Measurements from ENCODE around the gene ZBTB22.

ZBTB22 gene

DNA sequence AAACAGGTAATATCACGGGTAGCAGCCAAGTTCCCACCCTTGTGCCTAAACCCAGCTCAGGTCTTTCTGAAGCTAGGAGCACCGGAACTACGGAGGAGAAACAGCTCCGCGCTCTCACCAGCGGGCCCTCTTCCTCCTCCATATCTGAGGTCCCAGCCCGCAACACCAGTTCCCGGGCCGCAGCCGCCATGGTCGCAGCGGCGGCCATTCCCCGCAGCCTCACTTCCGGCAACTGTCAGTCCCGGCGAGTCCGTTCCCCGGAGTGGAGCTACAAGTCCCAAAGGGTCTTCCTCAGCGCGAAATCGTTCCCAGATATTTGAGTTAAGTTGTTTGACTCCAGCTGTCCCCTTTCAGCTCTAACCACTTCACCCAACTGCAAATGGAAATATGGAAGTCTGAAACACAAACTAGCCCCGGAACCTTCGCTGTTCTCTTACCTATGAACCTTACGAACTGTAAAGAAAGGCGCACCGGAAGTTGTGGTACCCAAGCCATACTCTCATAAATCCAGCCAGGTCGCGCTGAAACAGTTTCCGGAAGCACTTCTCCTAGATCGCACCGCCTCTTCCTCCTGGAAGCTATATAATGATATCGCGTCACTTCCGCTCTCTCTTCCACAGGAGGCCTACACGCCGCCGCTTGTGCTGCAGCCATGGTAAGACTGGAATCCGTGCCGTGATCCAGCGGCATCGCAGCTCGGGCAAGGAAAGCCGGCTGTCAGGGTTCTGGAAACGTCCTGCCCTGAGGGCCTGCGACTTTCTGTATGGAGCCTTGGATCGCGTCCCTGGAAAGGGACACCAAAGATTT is 45.9 kb downstream of the ZBTB22 start, which contains the start of the genes RPS18 and VPS52:
Gene RPS18, plus strand, starts transcription at position 608 of the 807 bp plus-strand sequence. Its CDS starts 45 bp downstream, at position 653.
Gene VPS52, minus strand, starts transcription at position 409 of the 807 bp plus-strand sequence. Its CDS starts 201 bp downstream, at position 208.
- Histone ChIP-seq H3K27ac (ENCODE audit: low read length) (peak within 1 kb of the TSS; percentile 97), H2AFZ (ENCODE audit: low read depth, low read length) (peak within 1 kb of the TSS; percentile 82), H4K20me1 (ENCODE audit: insufficient read depth, low read length) (peaks cover 36% of the 10 kb centered on the region), H3K4me1 (ENCODE audit: insufficient read depth, low read length) (peaks cover 67% of the 10 kb centered on the region), H3K4me3 (ENCODE audit: low read depth in 1 of 2, low read length in 2 of 2) (peak within 1 kb of the TSS; percentile 53 to 61), H3K79me2 (ENCODE audit: insufficient read depth, low read length) (peaks cover 75% of the 10 kb centered on the region), H3K36me3 (ENCODE audit: insufficient read depth, low read length) (peaks cover 82% of the 10 kb centered on the region), H3K27me3 (ENCODE audit: insufficient read depth, low read length, poor library complexity) (no peaks in the 10 kb centered on the region), H3K4me2 (ENCODE audit: insufficient read depth, low read length) (peak within 1 kb of the TSS; percentile 79), H3K9me3 (ENCODE audit: insufficient read depth, low read length, severe bottlenecking) (no peaks in the 10 kb centered on the region), H3K9ac (ENCODE audit: low read depth, low read length) (peak within 1 kb of the TSS; percentile 85)
- peak; percentile 88 for ATAC-seq (ENCODE audit: insufficient read depth, low read depth)
- TF ChIP-seq CTCF (IDR thresholded peaks at IDR 0.05; ENCODE audit: borderline replicate concordance, extremely low read depth, low read length, poor library complexity, severe bottlenecking) (no peak), EZH2 (IDR thresholded peaks at IDR 0.05; ENCODE audit: borderline replicate concordance, low read depth, low read length, severe bottlenecking) (no peak)
- DNase-seq = peak; percentile 96

GRCh38 chr6:33271117-33271467 is 46.5 kb downstream of the ZBTB22 start:
- no peaks in the 10 kb centered on the region for H3K27me3 ChIP-seq (ENCODE audit: insufficient read depth, low read length, poor library complexity)
- peaks cover 35% of the 10 kb centered on the region for H4K20me1 ChIP-seq (ENCODE audit: insufficient read depth, low read length)
- TF ChIP-seq EZH2 (IDR thresholded peaks at IDR 0.05; ENCODE audit: borderline replicate concordance, low read depth, low read length, severe bottlenecking) (no peak), CTCF (IDR thresholded peaks at IDR 0.05; ENCODE audit: borderline replicate concordance, extremely low read depth, low read length, poor library complexity, severe bottlenecking) (peak; percentile 13)
- H3K27ac ChIP-seq (ENCODE audit: low read length) = peak overlapping the region; percentile 97
- peak; percentile 11; the same call in 1 of the 3 replicates for ATAC-seq (ENCODE audit: insufficient read depth, low read depth)
- H3K36me3 ChIP-seq (ENCODE audit: insufficient read depth, low read length) = peaks cover 82% of the 10 kb centered on the region
- H3K9ac ChIP-seq (ENCODE audit: low read depth, low read length) = peak overlapping the region; percentile 85
- H3K4me2 ChIP-seq (ENCODE audit: insufficient read depth, low read length) = peak overlapping the region; percentile 79
- DNase-seq = no peak
- peaks cover 72% of the 10 kb centered on the region for H3K79me2 ChIP-seq (ENCODE audit: insufficient read depth, low read length)
- H3K9me3 ChIP-seq (ENCODE audit: insufficient read depth, low read length, severe bottlenecking) = no peaks in the 10 kb centered on the region
- peaks cover 61% of the 10 kb centered on the region for H3K4me1 ChIP-seq (ENCODE audit: insufficient read depth, low read length)
- H3K4me3 ChIP-seq (ENCODE audit: low read depth in 1 of 2, low read length in 2 of 2) = peak overlapping the region; percentile 53 to 61
- H2AFZ ChIP-seq (ENCODE audit: low read depth, low read length) = peak overlapping the region; percentile 82
